Subcutaneous abdominal adipose tissue (tissue), 5 donors: ENCODE results near the gene VMP1.
"Not testable (repeated sequence)": the region's sequence is repeated elsewhere in the genome, so short reads cannot be mapped to it uniquely, and the experiment has no call there.

ENCODE experiments used
- H3K27ac ChIP-seq: one replicate; pipeline ENCODE4 v1.7.0; 2013; ENCODE audit warnings: low read depth, mild to moderate bottlenecking, inconsistent platforms, low read length, moderate library complexity
- H3K27me3 ChIP-seq, 5 donors: one replicate each; pipeline ENCODE4 v1.7.0; 2013; ENCODE audit warnings: low read length in 5 of 5, inconsistent platforms in 1 of 5; ENCODE audit not compliant: control insufficient read depth in 5 of 5, insufficient read depth in 4 of 5
- H3K36me3 ChIP-seq, 5 donors: one replicate each; pipeline ENCODE4 v1.7.0; 2013; ENCODE audit warnings: low read length in 5 of 5; ENCODE audit not compliant: control insufficient read depth in 5 of 5, insufficient read depth in 5 of 5
- H3K4me1 ChIP-seq, 5 donors: one replicate each; pipeline ENCODE4 v1.7.0; 2013; ENCODE audit warnings: low read length in 5 of 5, mild to moderate bottlenecking in 3 of 5, moderate library complexity in 1 of 5; ENCODE audit not compliant: control insufficient read depth in 5 of 5, insufficient read depth in 5 of 5
- H3K4me3 ChIP-seq, 5 donors: one replicate each; pipeline ENCODE4 v1.7.0; 2013; ENCODE audit warnings: low read length in 5 of 5, low read depth in 1 of 5
- H3K9ac ChIP-seq, 5 donors: one replicate each; pipeline ENCODE4 v1.7.0; 2013; ENCODE audit warnings: low read length in 5 of 5, mild to moderate bottlenecking in 4 of 5, moderate library complexity in 3 of 5
- H3K9me3 ChIP-seq, 5 donors: one replicate each; pipeline ENCODE4 v1.7.0; 2013; ENCODE audit warnings: low read length in 5 of 5; ENCODE audit not compliant: control insufficient read depth in 5 of 5
- donor health status: healthy.
- donor health status: healthy.
- donor health status: healthy.
- donor health status: healthy.
- donor health status: healthy.

VMP1 gene

DNA sequence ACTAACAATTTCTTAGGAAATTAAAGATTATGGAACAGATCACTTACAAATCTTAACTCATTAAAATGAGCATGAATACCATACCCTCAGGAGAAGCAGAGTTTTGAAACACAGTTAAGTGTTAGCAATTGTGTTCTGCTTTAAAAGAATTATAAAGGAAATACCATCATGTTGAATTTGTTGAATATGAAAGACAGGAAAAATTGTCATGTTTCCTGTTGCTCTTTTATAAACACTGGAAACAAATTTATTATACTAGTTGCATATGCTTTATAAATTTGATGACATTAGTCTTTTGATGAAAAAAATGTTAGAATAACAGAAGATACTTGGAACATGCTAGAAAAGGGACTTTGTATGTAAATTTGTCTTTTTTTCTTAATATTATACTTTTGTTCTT lies 59.7 kb downstream of the VMP1 start:
- Histone ChIP-seq H3K4me1 (peaks cover 0 to 2% (median 0%) of the 10 kb centered on the region in 5 donors), H3K4me3 (no peak overlapping the region), H3K27me3 (no peaks in the 10 kb centered on the region), H3K36me3 (peaks cover 0 to 6% (median 4%) of the 10 kb centered on the region in 5 donors), H3K9me3 (no peaks in the 10 kb centered on the region), H3K27ac (peak overlapping the region; percentile 37), H3K9ac (no peak overlapping the region)

DNA sequence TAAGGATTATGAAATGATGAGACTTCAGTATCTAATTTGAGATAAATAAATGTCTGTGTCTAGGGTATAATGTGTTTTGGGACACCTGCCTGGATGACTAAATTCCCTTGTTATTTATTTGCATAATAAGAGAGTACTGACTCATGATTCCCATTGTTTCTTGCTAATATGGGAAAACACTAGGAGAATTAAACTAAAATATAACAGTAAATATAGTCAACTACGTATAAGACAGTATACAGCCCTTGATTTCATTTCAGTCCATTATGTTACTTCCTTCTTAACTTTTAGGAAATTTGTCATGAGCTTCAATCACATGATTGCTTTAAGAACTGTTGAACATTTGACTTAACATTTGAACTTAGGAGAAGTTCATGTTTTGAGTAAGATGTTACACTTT lies 62.4 kb downstream of the VMP1 start:
- Histone ChIP-seq H3K4me1 (peaks cover 0 to 2% (median 0%) of the 10 kb centered on the region in 5 donors), H3K27me3 (no peaks in the 10 kb centered on the region), H3K27ac (no peak overlapping the region), H3K9ac (no peak overlapping the region), H3K36me3 (peaks cover 5 to 12% (median 10%) of the 10 kb centered on the region in 5 donors), H3K9me3 (no peaks in the 10 kb centered on the region), H3K4me3 (no peak overlapping the region)

DNA sequence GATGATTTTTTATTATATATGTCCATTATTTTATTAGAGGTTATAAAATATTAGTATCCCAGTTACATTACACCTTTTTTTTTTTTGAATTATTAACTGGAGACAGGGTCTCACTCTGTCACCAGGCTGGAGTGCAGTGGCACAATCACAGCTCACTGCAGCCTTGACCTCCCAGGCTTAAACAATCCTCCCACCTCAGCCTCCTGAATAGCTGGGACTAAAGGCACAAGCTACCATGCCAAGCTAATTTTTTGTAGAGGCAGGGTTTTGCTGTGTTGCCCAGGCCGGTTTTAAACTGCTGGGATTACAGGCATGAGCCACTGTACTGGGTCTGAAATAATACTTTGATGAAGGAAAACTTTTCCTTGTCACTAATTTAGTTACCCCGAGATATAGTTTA lies 63.6 kb downstream of the VMP1 start:
- H3K36me3 ChIP-seq = peaks cover 8 to 18% (median 14%) of the 10 kb centered on the region in 5 donors
- H3K4me1 ChIP-seq = peaks cover 0 to 2% (median 0%) of the 10 kb centered on the region in 5 donors
- H3K27me3 ChIP-seq = no peaks in the 10 kb centered on the region
- no peak overlapping the region for H3K4me3 ChIP-seq
- H3K27ac ChIP-seq = peak overlapping the region; percentile 6
- no peak overlapping the region for H3K9ac ChIP-seq
- no peaks in the 10 kb centered on the region for H3K9me3 ChIP-seq

DNA sequence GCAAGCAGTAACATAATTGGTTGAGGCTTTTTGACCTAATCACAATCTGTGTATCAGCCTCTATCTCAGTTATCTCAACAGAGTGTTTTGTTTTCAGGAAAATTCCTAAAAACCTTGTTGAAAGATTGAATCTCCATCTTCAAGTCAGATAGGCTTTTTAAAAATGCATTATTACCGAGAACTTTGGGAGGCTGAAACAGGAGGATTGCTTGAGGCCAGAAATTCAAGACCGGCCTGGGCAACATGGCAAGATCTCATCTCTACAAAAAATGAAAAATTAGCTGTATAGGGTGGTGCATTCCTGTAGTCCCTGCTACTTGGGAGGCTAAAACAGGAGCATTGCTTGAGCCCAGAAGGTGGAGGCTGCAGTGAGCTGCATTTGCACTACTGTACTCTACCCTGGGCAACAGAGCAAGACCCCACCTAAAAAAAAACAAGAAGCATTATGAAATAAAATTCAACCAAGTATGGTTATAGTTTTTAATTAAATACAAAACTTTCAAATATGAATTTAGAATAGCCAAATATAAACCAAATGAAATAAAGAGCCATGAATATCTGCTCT lies 68.4 kb downstream of the VMP1 start:
- Histone ChIP-seq H3K27me3 (no peaks in the 10 kb centered on the region), H3K9me3 (peaks cover 0 to 5% (median 0%) of the 10 kb centered on the region in 5 donors), H3K9ac (no peak overlapping the region), H3K4me3 (no peak overlapping the region), H3K27ac (no peak overlapping the region), H3K4me1 (no peaks in the 10 kb centered on the region), H3K36me3 (peaks cover 17 to 37% (median 28%) of the 10 kb centered on the region in 5 donors)

DNA sequence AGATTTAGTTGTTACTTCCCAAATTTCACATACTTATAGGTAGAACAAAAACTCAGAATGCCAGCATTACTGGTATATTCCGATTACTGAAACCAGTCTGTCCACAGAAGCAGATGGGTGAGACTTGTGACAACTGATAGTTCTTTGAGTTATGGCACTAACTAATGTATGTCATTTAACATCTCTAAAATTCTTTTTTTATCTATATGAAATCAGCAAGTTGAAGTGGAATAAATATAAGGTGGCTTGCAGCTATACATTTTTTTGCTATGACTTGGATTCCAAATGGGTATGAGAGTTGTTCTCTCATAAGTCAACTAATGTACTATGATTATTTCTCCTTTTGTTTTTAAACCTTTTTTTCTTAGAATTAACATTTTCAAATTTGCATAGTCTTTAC lies 69.1 kb downstream of the VMP1 start:
- Histone ChIP-seq H3K27ac (no peak overlapping the region), H3K9ac (no peak overlapping the region), H3K36me3 (peaks cover 17 to 37% (median 28%) of the 10 kb centered on the region in 5 donors), H3K9me3 (peaks cover 0 to 5% (median 0%) of the 10 kb centered on the region in 5 donors), H3K4me3 (no peak overlapping the region), H3K4me1 (no peaks in the 10 kb centered on the region), H3K27me3 (no peaks in the 10 kb centered on the region)

DNA sequence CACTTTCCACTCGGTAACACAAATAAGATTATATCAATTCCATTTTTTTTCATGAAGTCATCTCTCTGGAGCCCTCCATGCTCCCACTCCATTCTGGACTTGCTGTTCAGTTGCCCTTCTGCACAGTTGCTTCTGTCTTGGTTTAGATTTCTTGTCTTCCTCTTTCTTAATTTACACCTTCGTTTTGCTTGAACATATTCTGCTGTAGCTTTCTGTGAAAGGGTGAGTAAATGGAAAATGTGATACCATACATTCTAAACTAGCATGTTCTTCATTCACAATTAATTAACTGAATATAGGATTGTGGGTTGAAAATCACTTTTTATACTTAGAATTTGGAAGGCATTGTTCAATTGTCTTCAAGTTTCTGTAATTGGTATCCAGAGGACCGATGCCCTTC lies 69.6 kb downstream of the VMP1 start:
- H3K9me3 ChIP-seq = peaks cover 0 to 5% (median 0%) of the 10 kb centered on the region in 5 donors
- no peaks in the 10 kb centered on the region for H3K27me3 ChIP-seq
- H3K9ac ChIP-seq = no peak overlapping the region
- H3K36me3 ChIP-seq = peaks cover 17 to 37% (median 28%) of the 10 kb centered on the region in 5 donors
- no peak overlapping the region for H3K4me3 ChIP-seq
- no peaks in the 10 kb centered on the region for H3K4me1 ChIP-seq
- H3K27ac ChIP-seq = no peak overlapping the region

DNA sequence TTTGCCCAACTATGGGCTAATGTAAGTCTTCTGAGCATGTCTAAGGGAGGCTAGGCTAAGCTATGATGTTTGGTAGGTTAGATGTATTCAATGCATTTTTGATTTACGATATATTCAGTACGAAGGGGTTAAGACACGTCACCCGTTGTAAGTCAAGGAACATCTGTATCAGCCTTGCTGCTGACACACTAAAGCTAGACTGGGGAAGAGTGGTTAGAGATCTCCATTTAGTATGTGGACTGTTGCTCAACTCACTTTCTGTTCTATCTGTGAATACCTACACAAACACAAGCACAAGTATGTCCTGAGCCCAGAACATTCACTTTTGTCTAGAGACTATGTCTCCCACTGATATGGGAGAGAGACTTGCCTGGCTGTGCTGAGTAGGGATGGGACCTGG lies 71.5 kb downstream of the VMP1 start:
- H3K4me3 ChIP-seq = no peak overlapping the region
- H3K36me3 ChIP-seq = peaks cover 15 to 36% (median 26%) of the 10 kb centered on the region in 5 donors

DNA sequence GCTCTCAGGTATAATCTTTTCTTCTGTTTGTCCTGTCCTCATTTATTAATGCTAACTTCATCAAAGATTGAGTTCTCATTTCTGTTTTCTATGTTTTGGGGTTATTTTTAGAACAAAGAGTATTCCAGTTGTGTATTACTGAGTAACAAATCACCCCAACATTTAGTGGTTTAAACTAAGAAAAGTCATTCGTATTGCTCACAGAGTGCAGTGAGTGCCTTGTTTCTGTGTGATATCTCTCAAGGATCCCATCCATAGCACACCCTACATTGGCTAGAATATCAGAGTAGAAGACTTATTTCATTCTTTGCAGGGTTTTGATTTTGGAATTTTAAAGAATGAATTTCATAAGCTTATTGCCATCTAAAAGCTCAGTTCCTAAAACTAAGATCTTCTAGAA lies 72.1 kb downstream of the VMP1 start:
- Histone ChIP-seq H3K36me3 (peaks cover 12 to 32% (median 23%) of the 10 kb centered on the region in 5 donors), H3K4me1 (peaks cover 0 to 18% (median 14%) of the 10 kb centered on the region in 5 donors), H3K27me3 (no peaks in the 10 kb centered on the region), H3K4me3 (no peak overlapping the region), H3K9me3 (peaks cover 0 to 5% (median 0%) of the 10 kb centered on the region in 5 donors), H3K9ac (no peak overlapping the region), H3K27ac (no peak overlapping the region)

More for the DNA sequence above, 71.5 kb downstream of the VMP1 start:
- H3K27ac ChIP-seq = no peak overlapping the region
- peaks cover 0 to 5% (median 0%) of the 10 kb centered on the region in 5 donors for H3K9me3 ChIP-seq
- peaks cover 0 to 12% (median 9%) of the 10 kb centered on the region in 5 donors for H3K4me1 ChIP-seq
- no peaks in the 10 kb centered on the region for H3K27me3 ChIP-seq
- H3K9ac ChIP-seq = no peak overlapping the region

DNA sequence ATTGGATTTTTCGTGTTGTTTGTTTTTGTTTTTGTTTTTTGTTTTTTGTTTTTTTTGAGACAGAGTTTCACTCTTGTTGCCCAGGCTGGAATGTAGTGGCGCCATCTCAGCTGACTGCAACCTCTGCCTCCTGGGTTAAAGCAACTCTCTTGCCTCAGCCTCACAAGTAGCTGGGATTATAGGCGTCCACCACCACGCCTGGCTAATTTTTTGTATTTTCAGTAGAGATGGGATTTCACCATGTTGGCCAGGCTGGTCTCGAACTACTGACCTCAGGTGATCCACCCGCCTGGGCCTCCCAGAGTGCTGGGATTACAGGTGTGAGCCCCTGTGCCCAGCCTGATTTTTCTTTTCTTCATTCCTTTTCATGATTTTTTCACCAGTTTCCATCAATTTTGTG lies 73.1 kb downstream of the VMP1 start:
- Histone ChIP-seq H3K36me3 (peaks cover 11 to 24% (median 18%) of the 10 kb centered on the region in 5 donors), H3K4me1 (peaks cover 0 to 18% (median 17%) of the 10 kb centered on the region in 5 donors)
- H3K27me3 ChIP-seq, H3K9me3 ChIP-seq, H3K4me3 ChIP-seq, H3K27ac ChIP-seq, H3K9ac ChIP-seq: not testable (repeated sequence)

DNA sequence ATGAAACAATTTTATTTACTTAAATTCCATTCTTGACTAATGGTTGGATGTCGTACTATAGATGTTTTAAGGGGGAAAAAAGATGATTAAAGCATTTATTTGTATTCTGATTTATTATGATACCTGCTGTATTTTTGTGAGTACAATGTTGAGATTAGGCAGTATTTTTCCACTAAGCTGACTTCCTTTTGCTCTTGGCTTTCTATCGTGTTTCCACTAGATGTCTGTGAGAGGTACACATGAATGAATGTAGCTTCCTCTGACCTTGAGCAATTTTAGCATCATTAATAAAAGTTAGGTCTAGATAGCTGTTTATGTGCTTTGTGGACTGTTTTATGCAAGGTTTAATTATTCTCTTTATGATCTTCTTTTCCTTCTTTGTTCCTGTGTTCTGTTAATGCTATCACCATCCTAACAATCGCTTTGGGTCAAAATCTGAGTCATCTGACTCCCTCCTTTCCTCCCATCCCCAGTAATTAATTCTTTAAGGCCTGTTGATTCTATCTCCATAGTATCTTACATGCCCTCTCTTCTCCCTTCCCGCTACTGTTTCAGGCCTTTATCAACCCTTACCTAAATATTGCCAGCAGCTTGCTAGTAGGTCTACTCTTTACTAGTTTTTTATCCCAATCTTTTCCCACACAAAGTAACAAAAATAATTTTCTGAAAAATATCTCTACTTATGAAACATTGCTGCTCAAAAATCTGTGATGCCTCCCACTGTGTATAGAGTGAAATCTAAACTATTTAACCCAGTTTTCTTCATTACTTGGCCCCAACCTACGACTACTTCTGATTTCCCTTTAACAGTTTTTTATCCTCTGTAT lies 76.0 kb downstream of the VMP1 start:
- Histone ChIP-seq H3K36me3 (peaks cover 0 to 9% (median 7%) of the 10 kb centered on the region in 5 donors), H3K9ac (peak overlapping the region in 3 of 5 donors; percentile 31 to 52 (median 52)), H3K4me1 (peaks cover 2 to 40% (median 33%) of the 10 kb centered on the region in 5 donors), H3K27me3 (no peaks in the 10 kb centered on the region), H3K9me3 (no peaks in the 10 kb centered on the region), H3K27ac (peak overlapping the region; percentile 94), H3K4me3 (peak overlapping the region in 1 of 5 donors; percentile 6)
